ENCODE measurements around the gene NCOA6.

Gene NCOA6

DNA sequence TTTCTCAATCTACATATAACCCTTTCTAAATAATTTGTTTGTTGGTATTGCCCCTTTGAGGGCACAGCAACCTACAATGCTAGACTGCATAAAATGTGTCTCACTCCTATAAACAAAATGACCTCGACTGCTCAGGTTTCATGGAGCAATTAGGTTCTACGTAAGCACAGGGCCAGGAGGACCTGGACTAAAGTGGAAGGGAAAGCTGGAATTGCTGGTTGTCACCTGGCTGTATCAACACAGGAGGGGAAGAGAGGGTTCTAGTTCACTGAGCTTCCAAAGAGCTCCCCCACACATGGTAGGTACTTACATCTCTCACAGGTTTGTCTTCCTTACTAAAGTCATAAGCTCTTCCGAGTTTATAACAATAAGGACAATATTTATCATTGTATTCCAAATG, 51.0 kb downstream of the NCOA6 start:
- Histone ChIP-seq H3K4me3 (ENCODE audit: low read depth, low read length) (no peak overlapping the region), H3K36me3 (ENCODE audit: insufficient read depth, low read length) (peaks cover 5% of the 10 kb centered on the region), H3K27ac (ENCODE audit: low read depth, low read length) (no peak overlapping the region), H2AFZ (ENCODE audit: low read length, unreplicated experiment) (no peak overlapping the region), H3K79me2 (ENCODE audit: control insufficient read depth, insufficient read depth, low read length, unreplicated experiment) (no peaks in the 10 kb centered on the region), H3K27me3 (ENCODE audit: insufficient read depth, low read length) (no peaks in the 10 kb centered on the region), H3K4me1 (ENCODE audit: control insufficient read depth, insufficient read depth, low read length, unreplicated experiment) (peaks cover 9% of the 10 kb centered on the region)

- H2AFZ ChIP-seq (ENCODE audit: low read length, unreplicated experiment) = no peak overlapping the region
- peaks cover 10% of the 10 kb centered on the region for H3K36me3 ChIP-seq (ENCODE audit: insufficient read depth, low read length)
- peaks cover 12% of the 10 kb centered on the region for H3K4me1 ChIP-seq (ENCODE audit: control insufficient read depth, insufficient read depth, low read length, unreplicated experiment)
- H3K27me3 ChIP-seq (ENCODE audit: insufficient read depth, low read length) = no peaks in the 10 kb centered on the region
- no peak overlapping the region for H3K27ac ChIP-seq (ENCODE audit: low read depth, low read length)
- no peaks in the 10 kb centered on the region for H3K79me2 ChIP-seq (ENCODE audit: control insufficient read depth, insufficient read depth, low read length, unreplicated experiment)
- no peak overlapping the region for H3K4me3 ChIP-seq (ENCODE audit: low read depth, low read length)
Observed at GRCh38 chr20:34773726-34774125, 51.7 kb downstream of the NCOA6 start.

- Histone ChIP-seq H3K27me3 (ENCODE audit: insufficient read depth, low read length) (no peaks in the 10 kb centered on the region), H2AFZ (ENCODE audit: low read length, unreplicated experiment) (no peak overlapping the region), H3K4me1 (ENCODE audit: control insufficient read depth, insufficient read depth, low read length, unreplicated experiment) (peaks cover 25% of the 10 kb centered on the region), H3K36me3 (ENCODE audit: insufficient read depth, low read length) (peaks cover 16% of the 10 kb centered on the region), H3K79me2 (ENCODE audit: control insufficient read depth, insufficient read depth, low read length, unreplicated experiment) (no peaks in the 10 kb centered on the region), H3K4me3 (ENCODE audit: low read depth, low read length) (no peak overlapping the region), H3K27ac (ENCODE audit: low read depth, low read length) (no peak overlapping the region)
Observed at GRCh38 chr20:34772437-34772836, 53.0 kb downstream of the NCOA6 start.

DNA sequence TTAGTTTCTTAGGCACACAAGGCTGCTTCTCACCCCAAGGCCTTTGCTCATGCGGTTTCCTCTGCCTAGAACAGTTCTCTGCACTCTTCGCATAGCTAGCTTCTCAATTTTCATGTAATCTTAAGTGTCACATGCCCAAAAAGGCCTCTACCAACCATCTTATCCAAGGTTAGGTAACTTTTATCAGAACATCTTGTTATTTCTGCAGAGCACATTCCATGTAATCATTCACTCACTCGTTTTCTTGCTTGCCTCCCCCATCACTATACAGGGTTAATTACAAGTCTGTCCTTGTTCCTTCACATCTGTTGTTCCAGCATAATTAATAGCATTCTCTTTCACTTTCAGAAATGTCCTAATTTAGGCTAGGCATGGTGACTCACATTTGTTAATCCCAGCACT, 53.8 kb downstream of the NCOA6 start:
- H3K4me3 ChIP-seq (ENCODE audit: low read depth, low read length) = no peak overlapping the region
- H3K4me1 ChIP-seq (ENCODE audit: control insufficient read depth, insufficient read depth, low read length, unreplicated experiment) = peaks cover 27% of the 10 kb centered on the region
- H3K79me2 ChIP-seq (ENCODE audit: control insufficient read depth, insufficient read depth, low read length, unreplicated experiment) = no peaks in the 10 kb centered on the region
- peaks cover 17% of the 10 kb centered on the region for H3K36me3 ChIP-seq (ENCODE audit: insufficient read depth, low read length)
- no peak overlapping the region for H2AFZ ChIP-seq (ENCODE audit: low read length, unreplicated experiment)
- no peak overlapping the region for H3K27ac ChIP-seq (ENCODE audit: low read depth, low read length)
- H3K27me3 ChIP-seq (ENCODE audit: insufficient read depth, low read length) = no peaks in the 10 kb centered on the region

- no peaks in the 10 kb centered on the region for H3K27me3 ChIP-seq (ENCODE audit: insufficient read depth, low read length)
- peak overlapping the region; percentile 69 for H3K27ac ChIP-seq (ENCODE audit: low read depth, low read length)
- peaks cover 17% of the 10 kb centered on the region for H3K36me3 ChIP-seq (ENCODE audit: insufficient read depth, low read length)
- peaks cover 27% of the 10 kb centered on the region for H3K4me1 ChIP-seq (ENCODE audit: control insufficient read depth, insufficient read depth, low read length, unreplicated experiment)
- H3K79me2 ChIP-seq (ENCODE audit: control insufficient read depth, insufficient read depth, low read length, unreplicated experiment) = no peaks in the 10 kb centered on the region
- no peak overlapping the region for H3K4me3 ChIP-seq (ENCODE audit: low read depth, low read length)
- no peak overlapping the region for H2AFZ ChIP-seq (ENCODE audit: low read length, unreplicated experiment)
Observed at GRCh38 chr20:34768096-34768495, 57.4 kb downstream of the NCOA6 start.

DNA sequence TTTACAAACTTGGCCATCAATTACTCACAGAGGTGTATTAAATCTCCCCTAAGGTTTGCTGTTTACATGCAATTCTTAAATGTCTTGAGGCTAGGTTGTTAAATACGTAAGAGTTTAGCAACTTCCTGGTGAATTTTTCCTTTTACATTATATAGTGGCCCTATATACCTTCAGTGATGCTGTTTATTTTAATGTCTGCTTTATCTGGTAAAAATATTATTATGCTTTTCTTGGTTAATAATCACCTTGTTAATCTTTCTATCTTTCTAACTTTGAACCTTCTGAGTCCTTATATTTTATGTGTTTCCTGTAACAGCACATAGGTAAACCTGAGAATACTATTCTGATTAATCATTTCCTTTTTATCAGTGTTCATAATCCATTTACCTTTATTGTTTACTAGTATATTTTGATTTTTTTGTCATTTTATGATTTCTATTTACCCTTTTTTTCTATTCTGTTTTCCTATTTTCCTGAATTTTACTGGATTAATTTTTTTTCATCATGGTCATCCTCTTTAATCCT, 63.4 kb downstream of the NCOA6 start:
- Histone ChIP-seq H2AFZ (ENCODE audit: low read length, unreplicated experiment) (no peak overlapping the region), H3K4me3 (ENCODE audit: low read depth, low read length) (no peak overlapping the region), H3K4me1 (ENCODE audit: control insufficient read depth, insufficient read depth, low read length, unreplicated experiment) (no peaks in the 10 kb centered on the region), H3K27ac (ENCODE audit: low read depth, low read length) (no peak overlapping the region), H3K79me2 (ENCODE audit: control insufficient read depth, insufficient read depth, low read length, unreplicated experiment) (no peaks in the 10 kb centered on the region), H3K27me3 (ENCODE audit: insufficient read depth, low read length) (no peaks in the 10 kb centered on the region), H3K36me3 (ENCODE audit: insufficient read depth, low read length) (peaks cover 18% of the 10 kb centered on the region)

GRCh38 chr20:34755367-34755766, 70.1 kb downstream of the NCOA6 start:
- H3K4me3 ChIP-seq (ENCODE audit: low read depth, low read length) = no peak overlapping the region
- H3K27me3 ChIP-seq (ENCODE audit: insufficient read depth, low read length) = no peaks in the 10 kb centered on the region
- no peaks in the 10 kb centered on the region for H3K4me1 ChIP-seq (ENCODE audit: control insufficient read depth, insufficient read depth, low read length, unreplicated experiment)
- H3K79me2 ChIP-seq (ENCODE audit: control insufficient read depth, insufficient read depth, low read length, unreplicated experiment) = no peaks in the 10 kb centered on the region
- H2AFZ ChIP-seq (ENCODE audit: low read length, unreplicated experiment) = no peak overlapping the region
- peaks cover 16% of the 10 kb centered on the region for H3K36me3 ChIP-seq (ENCODE audit: insufficient read depth, low read length)
- H3K27ac ChIP-seq (ENCODE audit: low read depth, low read length) = no peak overlapping the region

GRCh38 chr20:34754611-34755010, 70.8 kb downstream of the NCOA6 start:
- H3K4me1 ChIP-seq (ENCODE audit: control insufficient read depth, insufficient read depth, low read length, unreplicated experiment) = no peaks in the 10 kb centered on the region
- no peak overlapping the region for H3K27ac ChIP-seq (ENCODE audit: low read depth, low read length)
- no peaks in the 10 kb centered on the region for H3K79me2 ChIP-seq (ENCODE audit: control insufficient read depth, insufficient read depth, low read length, unreplicated experiment)
- H3K36me3 ChIP-seq (ENCODE audit: insufficient read depth, low read length) = peaks cover 16% of the 10 kb centered on the region
- no peak overlapping the region for H2AFZ ChIP-seq (ENCODE audit: low read length, unreplicated experiment)
- H3K27me3 ChIP-seq (ENCODE audit: insufficient read depth, low read length) = no peaks in the 10 kb centered on the region
- H3K4me3 ChIP-seq (ENCODE audit: low read depth, low read length) = no peak overlapping the region

DNA sequence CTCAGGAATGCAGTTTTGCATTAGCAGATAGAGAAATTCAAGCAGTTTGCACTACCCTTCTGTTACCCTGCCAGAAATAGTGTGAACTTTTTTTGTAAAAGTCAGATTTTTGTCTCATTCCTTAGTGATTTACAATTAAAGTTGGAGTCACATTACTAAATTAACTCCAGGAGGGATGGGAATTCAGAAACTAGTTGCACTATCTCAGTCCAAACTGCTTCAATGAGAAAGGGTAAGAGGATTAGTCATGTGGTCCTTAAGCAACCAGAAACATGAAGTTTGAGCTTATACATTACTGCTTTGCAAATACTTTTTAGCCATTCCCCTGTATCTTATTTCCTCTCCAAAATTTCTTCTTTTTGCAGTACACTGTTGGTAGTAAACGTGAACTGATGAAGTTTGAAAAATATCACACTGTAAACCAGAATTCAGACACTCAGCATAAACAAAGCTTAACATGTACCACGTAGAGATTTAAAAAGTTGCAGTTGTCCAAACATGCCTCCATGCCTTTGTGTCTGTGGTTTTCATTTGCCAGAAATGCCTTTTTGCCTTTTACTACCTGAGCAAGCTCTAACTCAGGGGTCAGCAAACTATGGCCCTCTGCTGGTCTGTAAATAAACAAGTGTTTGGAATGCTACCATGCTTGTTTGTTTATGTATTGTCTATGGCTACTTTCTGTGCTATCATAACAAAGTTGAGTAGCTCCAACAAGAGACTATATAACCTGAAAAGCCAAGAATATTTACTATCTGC, 71.6 kb downstream of the NCOA6 start:
- Histone ChIP-seq H3K4me3 (ENCODE audit: low read depth, low read length) (no peak overlapping the region), H3K79me2 (ENCODE audit: control insufficient read depth, insufficient read depth, low read length, unreplicated experiment) (no peaks in the 10 kb centered on the region), H3K4me1 (ENCODE audit: control insufficient read depth, insufficient read depth, low read length, unreplicated experiment) (no peaks in the 10 kb centered on the region), H2AFZ (ENCODE audit: low read length, unreplicated experiment) (no peak overlapping the region), H3K27me3 (ENCODE audit: insufficient read depth, low read length) (no peaks in the 10 kb centered on the region), H3K36me3 (ENCODE audit: insufficient read depth, low read length) (peaks cover 16% of the 10 kb centered on the region), H3K27ac (ENCODE audit: low read depth, low read length) (no peak overlapping the region)

DNA sequence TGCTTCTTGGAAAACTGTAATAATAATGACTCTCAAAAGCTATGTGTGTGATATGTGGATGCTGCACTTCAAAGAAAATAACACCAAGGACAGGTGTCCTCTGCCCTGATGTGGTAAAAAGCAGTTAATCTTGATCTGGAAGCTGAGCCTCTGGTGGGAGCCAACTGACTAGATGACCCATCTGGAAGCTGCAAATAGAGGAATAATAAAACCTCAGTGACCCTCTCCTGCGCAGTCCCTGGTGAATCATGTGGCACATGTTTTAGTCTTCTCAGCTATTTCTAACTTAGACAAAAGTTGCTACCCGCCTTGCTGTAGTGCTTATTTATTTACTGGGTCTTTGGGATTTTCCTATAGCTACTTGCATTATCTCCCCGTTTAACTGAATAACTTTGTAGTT, 74.0 kb downstream of the NCOA6 start:
- Histone ChIP-seq H3K4me3 (ENCODE audit: low read depth, low read length) (no peak overlapping the region), H3K27me3 (ENCODE audit: insufficient read depth, low read length) (no peaks in the 10 kb centered on the region), H3K36me3 (ENCODE audit: insufficient read depth, low read length) (peaks cover 8% of the 10 kb centered on the region), H3K4me1 (ENCODE audit: control insufficient read depth, insufficient read depth, low read length, unreplicated experiment) (no peaks in the 10 kb centered on the region), H2AFZ (ENCODE audit: low read length, unreplicated experiment) (no peak overlapping the region), H3K27ac (ENCODE audit: low read depth, low read length) (no peak overlapping the region), H3K79me2 (ENCODE audit: control insufficient read depth, insufficient read depth, low read length, unreplicated experiment) (no peaks in the 10 kb centered on the region)

GRCh38 chr20:34750484-34750883, 75.0 kb downstream of the NCOA6 start:
- Histone ChIP-seq H3K4me1 (ENCODE audit: control insufficient read depth, insufficient read depth, low read length, unreplicated experiment) (no peaks in the 10 kb centered on the region), H3K27me3 (ENCODE audit: insufficient read depth, low read length) (no peaks in the 10 kb centered on the region), H3K4me3 (ENCODE audit: low read depth, low read length) (no peak overlapping the region), H3K79me2 (ENCODE audit: control insufficient read depth, insufficient read depth, low read length, unreplicated experiment) (no peaks in the 10 kb centered on the region), H3K27ac (ENCODE audit: low read depth, low read length) (no peak overlapping the region), H3K36me3 (ENCODE audit: insufficient read depth, low read length) (peaks cover 10% of the 10 kb centered on the region), H2AFZ (ENCODE audit: low read length, unreplicated experiment) (no peak overlapping the region)

Measured in ACC112 (cell line).